OCI-LY3 (cell line): ENCODE data around the gene CDC25A.

Experiments used
- CTCF ChIP-seq: fragments of 200-600, 300-600 bp; sonication (generic); IDR thresholded peaks from 2 replicates; pipeline ENCODE4 v1.5.1; 2014; ENCODE audit warnings: antibody characterized with exemption, low read length, low read depth
- EZH2phosphoT487 ChIP-seq: fragments of 200-600 bp; shearing (Covaris generic); IDR thresholded peaks from 2 replicates; pipeline ENCODE4 v1.6.1; 2018; ENCODE audit warnings: antibody characterized with exemption, mixed run types, low read depth

DNA sequence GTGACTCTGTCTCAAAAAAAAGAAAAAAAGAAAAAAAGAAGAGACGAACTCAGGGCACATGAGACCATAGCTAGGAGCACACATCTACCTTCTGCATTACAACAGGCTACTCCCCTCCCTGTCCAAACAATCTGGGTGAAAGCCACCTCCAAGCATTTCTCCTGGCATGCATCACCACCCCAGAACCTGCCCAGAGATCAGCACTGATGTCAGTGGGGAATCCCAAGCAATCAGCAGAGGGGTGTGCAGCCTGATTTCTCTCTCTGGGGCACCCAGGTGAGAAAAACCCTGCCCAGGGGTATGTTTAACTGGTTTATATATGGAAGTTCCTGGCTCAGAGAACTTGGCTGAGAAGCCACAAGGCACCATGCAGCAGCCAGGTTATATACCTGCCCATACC is 59.4 kb downstream of the CDC25A start:
- TF ChIP-seq CTCF (no peak), EZH2phosphoT487 (no peak)
